Measurements from ENCODE around the gene CD164.

CD164 gene

DNA sequence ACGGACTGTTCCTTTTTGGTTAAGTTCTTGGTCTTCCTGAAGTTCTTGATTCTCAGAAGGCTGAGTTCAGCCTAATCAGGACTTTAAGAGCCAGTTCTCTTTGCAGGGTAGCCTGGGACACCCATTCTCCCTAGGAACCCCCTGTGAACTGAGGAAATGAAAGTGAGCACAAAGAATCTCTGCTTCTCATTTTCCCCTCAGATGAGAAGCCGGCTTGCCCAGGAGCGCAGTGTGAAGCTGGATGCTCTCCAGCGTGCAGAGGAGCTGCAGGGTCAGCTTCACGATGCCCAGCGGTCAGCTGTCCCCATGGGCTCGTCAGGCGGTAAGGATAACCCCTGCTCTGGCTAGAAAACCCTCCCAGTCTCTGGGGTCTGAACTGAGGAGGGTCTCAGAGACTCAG, 34.0 kb downstream of the CD164 start:
- DNase-seq (ENCODE audit: low read depth, low spot score) = no peak
- TF ChIP-seq, protein P1, sequence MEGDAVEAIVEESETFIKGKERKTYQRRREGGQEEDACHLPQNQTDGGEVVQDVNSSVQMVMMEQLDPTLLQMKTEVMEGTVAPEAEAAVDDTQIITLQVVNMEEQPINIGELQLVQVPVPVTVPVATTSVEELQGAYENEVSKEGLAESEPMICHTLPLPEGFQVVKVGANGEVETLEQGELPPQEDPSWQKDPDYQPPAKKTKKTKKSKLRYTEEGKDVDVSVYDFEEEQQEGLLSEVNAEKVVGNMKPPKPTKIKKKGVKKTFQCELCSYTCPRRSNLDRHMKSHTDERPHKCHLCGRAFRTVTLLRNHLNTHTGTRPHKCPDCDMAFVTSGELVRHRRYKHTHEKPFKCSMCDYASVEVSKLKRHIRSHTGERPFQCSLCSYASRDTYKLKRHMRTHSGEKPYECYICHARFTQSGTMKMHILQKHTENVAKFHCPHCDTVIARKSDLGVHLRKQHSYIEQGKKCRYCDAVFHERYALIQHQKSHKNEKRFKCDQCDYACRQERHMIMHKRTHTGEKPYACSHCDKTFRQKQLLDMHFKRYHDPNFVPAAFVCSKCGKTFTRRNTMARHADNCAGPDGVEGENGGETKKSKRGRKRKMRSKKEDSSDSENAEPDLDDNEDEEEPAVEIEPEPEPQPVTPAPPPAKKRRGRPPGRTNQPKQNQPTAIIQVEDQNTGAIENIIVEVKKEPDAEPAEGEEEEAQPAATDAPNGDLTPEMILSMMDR (IDR thresholded peaks at IDR 0.05; ENCODE audit: low read depth, low read length) = no peak
- in situ Hi-C loops (cut with HindIII; ENCODE audit: low sequenced_read_pairs) = no loop called here
- H3K4me3 ChIP-seq (ENCODE audit: low read depth, low read length) = no peak overlapping the region

DNA sequence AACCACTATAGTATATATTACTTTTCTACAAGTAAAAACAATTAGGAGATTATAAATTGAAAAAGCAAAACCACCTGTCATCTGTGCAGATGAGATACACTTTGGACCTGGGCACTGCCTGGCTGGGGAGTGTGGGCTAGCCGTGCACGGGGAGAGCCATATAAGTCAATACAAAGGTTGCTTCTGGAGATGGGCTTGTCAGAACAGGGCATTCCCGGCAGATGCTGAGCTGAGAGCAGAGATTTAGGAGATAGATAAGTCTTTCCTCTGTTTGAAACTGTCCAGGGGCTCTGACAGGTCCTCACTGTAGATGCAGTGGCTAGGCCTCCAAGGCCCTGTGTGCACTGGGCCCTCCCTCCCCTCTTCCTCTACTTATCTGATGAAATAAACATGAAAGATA, 34.5 kb downstream of the CD164 start:
- in situ Hi-C loops (cut with HindIII; ENCODE audit: low sequenced_read_pairs) = no loop called here
- no peak overlapping the region for H3K4me3 ChIP-seq (ENCODE audit: low read depth, low read length)
- TF ChIP-seq, protein P1 (IDR thresholded peaks at IDR 0.05; ENCODE audit: low read depth, low read length) = no peak
- DNase-seq (ENCODE audit: low read depth, low spot score) = no peak

DNA sequence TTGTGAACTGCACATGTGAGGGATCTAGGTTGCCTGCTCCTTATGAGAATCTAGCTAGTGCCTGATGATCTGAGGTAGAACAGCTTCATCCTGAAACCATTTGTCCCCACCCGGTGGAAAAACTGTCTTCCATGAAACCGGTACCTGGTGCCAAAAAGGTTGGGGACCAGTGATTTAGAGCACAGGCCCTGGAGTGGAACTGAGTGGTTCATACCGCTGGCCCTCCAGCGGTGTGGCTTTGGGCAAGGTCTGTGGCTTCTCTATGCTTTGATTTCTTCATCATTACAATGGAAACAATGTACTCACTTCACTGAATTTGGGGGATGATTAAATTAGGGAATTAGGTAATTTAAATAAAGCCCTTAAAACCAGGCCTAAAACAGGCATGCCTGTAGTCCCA, 36.3 kb downstream of the CD164 start:
- no peak for DNase-seq (ENCODE audit: low read depth, low spot score)
- in situ Hi-C loops (cut with HindIII; ENCODE audit: low sequenced_read_pairs) = no loop called here
- no peak overlapping the region for H3K4me3 ChIP-seq (ENCODE audit: low read depth, low read length)
- TF ChIP-seq, protein P1 (IDR thresholded peaks at IDR 0.05; ENCODE audit: low read depth, low read length) = no peak

DNA sequence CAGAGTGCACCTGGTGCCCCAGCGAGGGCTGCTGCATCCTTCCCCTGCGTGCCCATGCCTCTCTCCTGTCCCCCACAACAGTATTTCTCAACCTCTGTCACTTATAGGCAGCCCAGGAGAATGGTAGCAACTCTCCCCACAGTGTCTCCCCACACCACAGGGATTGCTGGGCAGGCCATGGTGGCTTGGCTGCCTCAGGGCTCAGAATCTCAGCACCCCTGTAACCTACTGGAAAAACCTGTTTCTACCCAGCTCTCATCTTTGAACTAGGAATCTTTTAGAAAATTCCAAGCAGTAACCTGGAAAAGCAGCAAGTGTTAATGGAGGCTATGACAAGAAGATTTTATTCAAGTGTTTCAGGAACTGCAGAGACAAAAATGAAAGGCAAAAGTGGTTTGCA, 38.0 kb downstream of the CD164 start:
- in situ Hi-C loops (cut with HindIII; ENCODE audit: low sequenced_read_pairs) = no loop called here
- TF ChIP-seq, protein P1 (IDR thresholded peaks at IDR 0.05; ENCODE audit: low read depth, low read length) = no peak
- no peak overlapping the region for H3K4me3 ChIP-seq (ENCODE audit: low read depth, low read length)
- no peak for DNase-seq (ENCODE audit: low read depth, low spot score)

DNA sequence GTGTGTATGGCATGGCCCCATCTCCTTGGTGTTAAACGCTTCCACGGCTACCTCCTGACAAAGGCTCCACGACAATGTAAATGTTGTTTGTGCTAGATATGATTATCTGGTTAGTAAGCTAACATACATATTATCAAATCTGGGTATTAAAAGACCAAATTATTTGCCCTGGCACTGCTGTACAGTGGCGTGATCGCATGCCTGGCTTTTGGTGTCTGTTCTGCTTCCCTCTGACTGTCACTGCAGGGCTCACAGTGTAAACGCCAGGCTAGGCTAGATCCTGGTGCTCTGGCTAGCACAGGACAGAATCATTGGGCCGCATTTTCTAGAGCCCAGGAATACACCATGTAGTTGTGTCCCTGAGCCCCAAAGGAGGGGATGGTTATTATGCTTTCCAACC, 38.7 kb downstream of the CD164 start:
- in situ Hi-C loops (cut with HindIII; ENCODE audit: low sequenced_read_pairs) = no loop called here
- TF ChIP-seq, protein P1 (IDR thresholded peaks at IDR 0.05; ENCODE audit: low read depth, low read length) = no peak
- no peak for DNase-seq (ENCODE audit: low read depth, low spot score)

DNA sequence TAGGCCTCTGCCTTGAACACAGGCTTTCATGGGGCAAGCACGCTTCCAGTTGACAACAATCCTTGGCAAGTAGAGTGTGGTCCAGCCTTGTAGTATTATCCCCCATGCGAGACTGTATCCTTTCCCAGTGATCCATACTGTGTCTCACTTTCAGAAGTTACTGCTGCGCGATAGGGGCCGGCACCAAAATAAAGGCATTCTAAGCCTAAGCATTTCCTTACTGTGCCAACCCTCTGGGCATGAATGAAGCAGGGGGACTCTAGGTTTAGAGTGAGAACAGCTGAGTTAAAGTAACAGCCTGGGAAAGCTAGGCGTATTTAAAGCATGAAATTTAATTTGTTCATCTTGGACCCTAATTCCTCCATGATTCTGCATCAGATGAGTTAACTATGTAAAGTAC, 39.4 kb downstream of the CD164 start:
- DNase-seq (ENCODE audit: low read depth, low spot score) = no peak
- TF ChIP-seq, protein P1 (IDR thresholded peaks at IDR 0.05; ENCODE audit: low read depth, low read length) = no peak
- in situ Hi-C loops (cut with HindIII; ENCODE audit: low sequenced_read_pairs) = no loop called here

More for the DNA sequence above, 38.7 kb downstream of the CD164 start:
- H3K4me3 ChIP-seq (ENCODE audit: low read depth, low read length) = no peak overlapping the region

DNA sequence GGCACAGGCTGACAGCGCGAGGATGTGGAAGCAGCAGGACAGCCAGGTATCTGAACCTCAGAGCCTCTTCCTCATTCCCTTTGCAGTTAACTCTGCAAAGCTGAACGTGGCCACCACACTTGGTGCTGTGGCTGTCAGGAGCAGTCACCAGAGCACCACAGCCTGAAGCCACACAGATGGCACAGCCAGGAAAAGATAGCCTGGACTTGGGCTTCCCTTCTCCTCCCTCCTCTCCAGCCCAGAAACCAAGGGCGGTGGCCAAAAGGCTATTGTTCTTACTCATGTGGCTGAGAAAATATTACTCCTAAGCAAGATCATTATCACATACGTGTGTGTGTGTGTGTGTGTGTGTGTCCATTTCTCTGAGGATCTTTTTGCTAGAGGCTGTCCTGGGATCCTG, 39.8 kb downstream of the CD164 start:
- in situ Hi-C loops (cut with HindIII; ENCODE audit: low sequenced_read_pairs) = no loop called here
- DNase-seq (ENCODE audit: low read depth, low spot score) = no peak
- TF ChIP-seq, protein P1 (IDR thresholded peaks at IDR 0.05; ENCODE audit: low read depth, low read length) = no peak
- H3K4me3 ChIP-seq (ENCODE audit: low read depth, low read length) = no peak overlapping the region

More for the DNA sequence above, 39.4 kb downstream of the CD164 start:
- H3K4me3 ChIP-seq (ENCODE audit: low read depth, low read length) = no peak overlapping the region

All from astrocyte of the spinal cord (primary cell).